GM18499 (cell line): ENCODE data around the gene ASPRV1.
"Not testable (repeated sequence)": the region's sequence is repeated elsewhere in the genome, so short reads cannot be mapped to it uniquely, and the experiment has no call there.

Experiments used
- ATAC-seq: cut with Tn5 transposase; IDR thresholded peaks from one replicate; pipeline ENCODE4 v1.9.1; 2021; ENCODE audit warnings: moderate number of reproducible peaks; ENCODE audit not compliant: insufficient read depth, unreplicated experiment

ASPRV1 gene

GRCh38 chr2:69965756-69966445, 4.5 kb upstream of the ASPRV1 start:
- no peak for ATAC-seq

DNA sequence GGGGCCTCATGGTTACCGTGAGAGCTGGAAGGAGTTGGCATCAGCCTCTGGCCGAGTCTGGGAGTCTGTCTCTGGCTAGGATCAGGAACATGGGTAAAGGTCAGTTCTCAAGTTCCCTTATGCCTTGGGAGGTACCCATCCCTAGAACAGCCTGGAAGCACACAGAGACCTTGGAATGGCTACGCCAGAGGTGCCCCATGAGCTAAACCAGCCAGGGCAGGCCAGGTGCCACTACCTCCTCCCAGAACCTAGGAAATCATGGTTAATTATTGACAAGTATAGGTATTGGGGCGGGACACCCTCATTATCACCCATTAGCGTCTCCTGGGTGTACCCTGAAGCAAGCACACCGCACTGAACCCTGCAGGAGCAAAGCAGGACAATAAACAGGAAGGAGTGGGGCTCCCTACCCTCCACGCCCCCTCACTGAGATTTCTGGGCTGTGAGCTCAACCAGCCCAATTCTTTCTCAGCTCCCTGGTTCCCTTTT, 3.0 kb upstream of the ASPRV1 start:
- no peak for ATAC-seq

GRCh38 chr2:69962986-69963730, 1.7 kb upstream of the ASPRV1 start:
- ATAC-seq, result no peak

- no peak for ATAC-seq
Observed at GRCh38 chr2:69960821-69961220, 610 bp downstream of the ASPRV1 start.

DNA sequence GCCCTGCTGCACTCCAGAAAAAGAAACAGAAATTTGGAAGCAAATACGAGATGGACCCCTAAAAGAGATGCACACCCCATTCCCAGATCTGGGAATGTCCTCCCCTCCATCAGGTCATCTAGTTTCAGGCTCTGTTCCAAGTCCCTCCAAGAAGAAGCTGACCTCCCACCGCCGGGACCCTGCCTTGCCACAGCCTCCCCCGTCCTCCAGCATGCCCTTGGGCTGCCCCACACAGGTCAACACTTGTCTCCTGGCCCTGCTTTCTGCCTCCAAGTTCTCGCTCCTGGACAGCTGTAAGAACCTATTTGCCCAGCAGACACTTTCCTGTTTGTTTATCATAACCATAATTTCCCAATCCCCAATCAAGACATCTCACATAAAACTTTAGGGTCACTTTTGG, 2.0 kb downstream of the ASPRV1 start:
- no peak for ATAC-seq

- ATAC-seq, result no peak
Observed at GRCh38 chr2:69958480-69958879, 3.0 kb downstream of the ASPRV1 start.

GRCh38 chr2:69957965-69958364, 3.5 kb downstream of the ASPRV1 start:
- ATAC-seq, result no peak

DNA sequence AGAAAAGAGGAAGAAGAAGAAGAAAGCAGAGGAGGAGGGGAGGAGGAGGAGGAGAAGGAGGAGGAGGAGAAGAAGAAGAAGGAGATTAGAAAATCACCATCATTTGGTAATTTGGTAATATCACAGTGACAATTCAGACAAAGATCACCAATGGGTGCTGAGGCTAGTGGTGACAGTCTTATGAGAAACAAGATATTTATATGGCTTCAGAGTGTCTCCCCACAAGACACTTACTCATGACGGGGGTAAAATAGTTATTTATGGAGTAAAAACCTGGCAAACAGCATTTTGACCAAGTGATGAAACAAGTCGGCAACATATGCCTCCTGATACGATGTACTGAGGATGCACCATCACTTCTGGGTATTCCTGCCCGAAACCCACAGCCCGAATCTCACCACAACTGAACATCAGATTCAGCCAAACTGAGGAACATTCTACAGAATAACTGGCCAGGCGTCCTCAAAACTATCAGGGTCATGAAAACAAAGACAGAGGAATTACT, 4.9 kb downstream of the ASPRV1 start:
- ATAC-seq, result no peak

GRCh38 chr2:69955029-69955428, 6.4 kb downstream of the ASPRV1 start:
- no peak for ATAC-seq

GRCh38 chr2:69954084-69954483, 7.3 kb downstream of the ASPRV1 start:
- ATAC-seq, result no peak

DNA sequence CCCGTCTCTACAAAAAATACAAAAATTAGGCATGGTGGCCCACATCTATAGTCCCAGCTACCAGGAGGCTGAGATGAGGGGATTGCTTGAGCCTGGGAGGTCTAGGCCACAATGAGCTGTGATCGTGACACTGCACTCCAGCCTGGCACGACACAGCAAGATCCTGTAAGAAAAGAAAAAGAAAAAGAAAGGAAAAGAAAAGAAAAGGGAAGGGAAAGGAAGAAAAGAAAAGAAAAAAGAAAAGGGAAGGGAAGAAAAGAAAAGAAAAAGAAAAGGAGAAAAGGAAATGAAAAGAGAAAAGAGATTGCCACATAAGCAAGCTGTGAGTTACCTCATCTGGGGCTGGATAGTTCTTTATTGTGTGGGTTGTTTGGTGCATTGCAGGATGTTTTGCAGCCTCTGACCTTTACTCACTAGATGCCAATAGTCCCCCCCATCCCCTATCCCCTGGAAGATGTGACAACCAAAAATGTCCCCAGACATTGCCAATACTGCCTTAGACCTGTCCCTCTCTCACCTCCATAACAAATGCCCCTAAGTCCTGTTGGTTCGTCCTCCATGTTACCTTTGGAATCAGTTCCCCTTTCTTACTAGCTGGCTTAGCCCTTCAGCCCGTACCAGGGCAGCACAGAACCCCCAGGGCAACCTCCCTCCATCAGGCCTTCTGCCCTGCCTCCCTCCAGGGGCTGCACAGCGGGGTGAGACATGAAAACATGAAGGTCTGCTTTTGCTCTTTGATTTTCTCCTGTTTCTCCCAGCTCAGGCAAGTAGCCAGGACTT, 8.9 kb downstream of the ASPRV1 start:
- ATAC-seq, result no peak

DNA sequence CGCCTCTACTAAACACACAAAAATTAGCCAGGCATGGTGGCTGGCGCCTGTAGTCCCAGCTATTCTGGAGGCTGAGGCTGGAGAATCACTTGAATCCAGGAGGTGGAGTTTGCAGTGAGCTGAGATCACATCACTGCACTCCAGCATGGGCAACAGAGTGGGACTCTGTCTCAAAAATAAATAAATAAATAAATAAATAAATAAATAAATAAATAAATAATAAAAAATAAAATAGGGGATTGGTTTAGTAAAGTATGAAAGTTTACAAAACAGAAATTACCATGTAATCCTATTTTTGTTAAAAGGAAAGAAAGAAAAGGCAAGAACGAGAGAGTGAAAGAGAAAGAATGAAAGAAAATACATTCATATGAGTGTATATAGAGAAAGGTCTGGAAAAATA, 10.8 kb downstream of the ASPRV1 start:
- ATAC-seq, result not testable (repeated sequence)

DNA sequence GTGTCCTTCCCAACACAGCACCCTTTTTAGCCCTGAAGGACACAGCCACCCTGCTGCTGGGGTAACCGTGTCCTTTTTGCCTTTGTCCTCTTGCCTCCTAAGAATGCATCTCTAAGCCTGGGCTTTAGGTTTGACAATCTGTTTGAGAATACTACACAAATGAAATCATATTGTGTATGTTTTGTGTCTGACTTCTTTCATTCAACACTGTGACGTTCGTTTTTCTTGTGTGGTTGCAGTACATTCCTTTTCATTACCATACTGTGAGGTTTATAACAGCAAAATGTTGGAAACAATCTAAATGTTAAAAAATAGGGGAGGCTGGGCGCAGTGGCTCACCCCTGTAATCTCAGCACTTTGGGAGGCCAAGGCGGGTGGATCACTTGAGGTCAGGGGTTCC, 11.2 kb downstream of the ASPRV1 start:
- no peak for ATAC-seq

DNA sequence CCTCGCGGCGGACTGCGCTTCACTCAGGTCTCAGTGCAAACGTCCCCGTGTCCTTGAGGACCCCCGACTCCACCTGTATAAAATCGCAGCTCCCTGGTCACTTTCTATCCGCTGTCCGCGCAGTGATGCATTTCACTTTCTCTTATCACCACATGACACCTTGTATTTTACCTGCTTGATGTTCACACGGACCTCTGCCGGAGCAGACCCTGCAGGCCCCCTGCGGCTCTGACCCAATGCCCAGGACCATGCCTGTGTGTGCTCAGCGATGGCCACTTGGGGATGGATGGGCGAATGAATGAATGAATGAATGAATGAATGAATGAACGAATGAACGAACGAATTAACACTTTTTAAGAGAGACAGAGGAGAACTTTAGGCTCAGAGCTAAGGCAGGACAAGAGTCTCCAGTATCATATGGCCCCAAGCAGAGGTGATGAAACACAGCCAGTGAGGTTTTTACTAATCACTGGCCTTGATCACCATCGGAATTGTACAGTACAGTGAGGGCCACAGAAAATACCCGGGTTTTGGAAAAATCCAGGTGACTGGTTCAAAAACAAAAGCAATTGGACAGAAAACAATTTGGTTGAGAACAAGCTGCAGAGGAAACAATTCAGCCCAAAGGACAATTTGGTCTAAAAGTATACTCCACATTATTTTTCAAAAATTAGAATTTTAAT, 12.3 kb downstream of the ASPRV1 start:
- no peak for ATAC-seq

DNA sequence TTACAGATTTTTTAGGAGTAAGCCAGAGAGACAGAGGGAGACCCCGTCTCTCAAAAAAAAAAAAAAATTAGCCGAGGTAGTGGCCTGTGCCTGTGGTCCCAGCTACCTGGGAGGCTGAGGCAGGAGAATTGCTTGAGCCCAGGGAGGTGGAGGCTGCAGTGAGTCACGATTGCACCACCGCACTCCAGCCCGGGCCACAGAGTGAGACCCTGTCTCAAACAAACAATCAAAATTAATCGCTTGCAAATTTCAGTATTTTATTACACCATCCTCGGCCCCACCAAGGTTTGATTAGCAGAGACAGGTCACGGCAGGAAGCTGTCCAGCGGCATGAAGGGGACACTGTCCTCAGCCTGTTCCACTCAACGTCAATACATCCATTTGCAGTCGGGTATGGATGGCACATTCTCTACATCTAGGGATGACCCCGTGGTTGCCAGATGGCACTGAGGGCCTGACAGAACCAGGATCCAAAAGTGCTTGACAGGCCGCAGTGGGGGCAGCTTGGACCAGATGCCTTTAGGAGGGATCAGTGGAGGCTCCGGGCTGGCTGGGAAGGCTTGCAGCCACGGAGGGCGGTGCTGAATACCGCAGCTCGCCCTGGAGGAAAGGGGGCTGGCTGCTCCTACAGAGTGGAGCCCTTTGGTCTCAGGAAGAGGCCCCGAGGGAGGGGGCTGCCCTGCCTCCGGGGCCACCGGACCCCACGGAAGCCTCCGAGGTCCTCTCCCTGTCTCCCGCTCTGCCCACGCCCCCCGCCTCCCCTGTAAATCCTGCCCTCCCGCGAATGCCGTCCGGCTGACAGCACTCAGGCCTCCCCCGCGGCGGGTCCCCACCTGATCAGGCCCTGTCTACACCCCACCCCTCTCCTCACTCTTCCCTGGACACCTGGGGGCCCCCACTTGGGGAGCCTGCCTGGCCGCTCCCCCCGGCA, 13.1 kb downstream of the ASPRV1 start:
- ATAC-seq, result no peak

GRCh38 chr2:69947325-69947931, 14.0 kb downstream of the ASPRV1 start:
- no peak for ATAC-seq

GRCh38 chr2:69946351-69947324, 14.8 kb downstream of the ASPRV1 start:
- no peak for ATAC-seq

DNA sequence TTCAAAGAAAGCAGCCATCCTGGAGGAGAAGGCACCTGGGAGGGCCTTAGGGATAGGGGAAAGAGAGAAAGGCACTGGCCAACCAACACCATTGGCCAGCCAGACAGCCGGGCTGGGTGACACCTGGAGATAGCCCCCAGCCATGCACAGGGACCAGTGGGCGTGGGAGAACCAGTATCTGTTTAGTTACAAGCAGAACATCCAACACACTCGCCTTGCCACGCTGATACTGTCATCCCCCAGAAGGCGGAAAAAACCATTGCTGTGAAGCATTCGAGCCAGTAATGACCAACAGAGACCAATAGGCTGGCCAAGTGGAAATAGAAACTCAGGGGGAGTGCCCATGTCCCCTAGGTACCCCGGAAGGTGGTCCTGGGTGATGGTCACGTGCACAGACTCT, 15.5 kb downstream of the ASPRV1 start:
- ATAC-seq, result no peak
